IMR-90 (cell line): ENCODE results near the gene BPTF. TPM values are rescaled to one million over a fixed set of nuclear protein-coding genes. Genes with fewer than 3 reads are reported as not detected.
A peak's percentile ranks its signal among the peaks of the same experiment; 100 is the strongest.

Experiments used
- ATAC-seq: fragments of 200-7000 bp; cut with Tn5 transposase; 2 replicates; pipeline ENCODE4 v1.9.1; 2020; ENCODE audit warnings: low read depth, mild to moderate bottlenecking, moderate library complexity
- BruUV-seq: library from RNA; stranded (reverse); fragments of 400-500 nt; replicated peaks from 2 replicates; lab custom pipeline; 2021; lab: Mats Ljungman, UMichigan
- CTCF ChIA-PET: fragments of 300-600 bp; formaldehyde crosslinking; extraction: SDS; loops from one replicate; lab custom pipeline; 2021; ENCODE audit warnings: antibody characterized with exemption; lab: Yijun Ruan, JAX
- POLR2A ChIA-PET: fragments of 300-600 bp; sonication (Branson Sonifier 250); formaldehyde crosslinking; loops from one replicate; lab custom pipeline; 2022; ENCODE audit warnings: antibody characterized with exemption; ENCODE audit not compliant: unreplicated experiment; lab: Charles Lee
- DNase-seq: peaks from one replicate; pipeline ENCODE4 v3.0.0; 2013
- H2AFZ ChIP-seq: replicated peaks from 2 replicates; pipeline ENCODE3; 2013; ENCODE audit warnings: low read length, mild to moderate bottlenecking; ENCODE audit not compliant: poor library complexity
- H2AK5ac ChIP-seq: 2 replicates; pipeline ENCODE4 v1.6.1; 2013; ENCODE audit warnings: low read depth, low read length, inconsistent platforms
- H2AK9ac ChIP-seq: replicated peaks from 2 replicates; pipeline ENCODE3; 2013; ENCODE audit warnings: mild to moderate bottlenecking, low read depth, low read length, moderate library complexity; ENCODE audit not compliant: poor library complexity
- H2BK120ac ChIP-seq: 2 replicates; pipeline ENCODE4 v1.6.1; 2013; ENCODE audit warnings: low read depth, low read length, inconsistent platforms
- H2BK15ac ChIP-seq: 3 replicates; pipeline ENCODE4 v1.6.1; 2013; ENCODE audit warnings: low read depth, low read length, inconsistent platforms
- H2BK20ac ChIP-seq: 2 replicates; pipeline ENCODE4 v1.6.1; 2013; ENCODE audit warnings: low read depth, mild to moderate bottlenecking, inconsistent platforms, low read length, moderate library complexity
- H2BK5ac ChIP-seq: 2 replicates; pipeline ENCODE4 v1.6.1; 2013; ENCODE audit warnings: mild to moderate bottlenecking, low read depth, low read length, inconsistent platforms; ENCODE audit not compliant: poor library complexity, severe bottlenecking
- H3K14ac ChIP-seq: replicated peaks from 2 replicates; pipeline ENCODE4 v1.6.1; 2013; ENCODE audit warnings: low read depth, low read length, inconsistent platforms
- H3K18ac ChIP-seq: 2 replicates; pipeline ENCODE4 v1.6.1; 2013; ENCODE audit warnings: low read depth, low read length, control low read depth
- H3K23ac ChIP-seq: 2 replicates; pipeline ENCODE4 v1.6.1; 2013; ENCODE audit warnings: low read depth, low read length, inconsistent platforms
- H3K27ac ChIP-seq: 2 replicates; pipeline ENCODE4 v1.5.1; 2013; ENCODE audit warnings: mild to moderate bottlenecking, control low read depth, low read length; ENCODE audit not compliant: insufficient read depth
- H3K27me3 ChIP-seq: 2 replicates; pipeline ENCODE4 v1.6.1; 2013; ENCODE audit warnings: low read length; ENCODE audit not compliant: control insufficient read depth, insufficient read depth
- H3K36me3 ChIP-seq: 2 replicates; pipeline ENCODE4 v1.6.1; 2013; ENCODE audit warnings: low read length, mixed read lengths; ENCODE audit not compliant: control insufficient read depth, insufficient read depth
- H3K4ac ChIP-seq: 2 replicates; pipeline ENCODE4 v1.6.1; 2013; ENCODE audit warnings: low read depth, low read length, inconsistent platforms
- H3K4me1 ChIP-seq: 2 replicates; pipeline ENCODE4 v1.6.1; 2013; ENCODE audit warnings: low read length, mixed read lengths; ENCODE audit not compliant: control insufficient read depth, insufficient read depth
- H3K4me2 ChIP-seq: 2 replicates; pipeline ENCODE4 v1.6.1; 2013; ENCODE audit warnings: low read depth, mild to moderate bottlenecking, control low read depth, low read length, moderate library complexity
- H3K4me3 ChIP-seq: 2 replicates; pipeline ENCODE4 v1.5.1; 2013; ENCODE audit warnings: low read depth, mild to moderate bottlenecking, control low read depth, low read length, moderate library complexity; ENCODE audit not compliant: insufficient read depth
- H3K56ac ChIP-seq: 2 replicates; pipeline ENCODE4 v1.6.1; 2013; ENCODE audit warnings: low read length, inconsistent platforms; ENCODE audit not compliant: insufficient read depth; ENCODE audit errors: extremely low read depth
- H3K79me1 ChIP-seq, 2 experiments: 2 replicates each; pipeline ENCODE4 v1.6.1; 2013; ENCODE audit warnings: low read length in 2 of 2, inconsistent platforms in 1 of 2, low read depth in 1 of 2
- H3K9ac ChIP-seq: 2 replicates; pipeline ENCODE4 v1.6.1; 2013; ENCODE audit warnings: low read depth, low read length, control low read depth
- H3K9me1 ChIP-seq: 2 replicates; pipeline ENCODE4 v1.6.1; 2013; ENCODE audit warnings: low read length, inconsistent platforms; ENCODE audit not compliant: insufficient read depth
- H3K9me3 ChIP-seq: 2 replicates; pipeline ENCODE4 v1.6.1; 2013; ENCODE audit warnings: low read length; ENCODE audit not compliant: control insufficient read depth, insufficient read depth
- H4K20me1 ChIP-seq: 2 replicates; pipeline ENCODE4 v1.6.1; 2013; ENCODE audit warnings: low read length, inconsistent platforms; ENCODE audit not compliant: insufficient read depth
- H4K5ac ChIP-seq: 2 replicates; pipeline ENCODE4 v1.6.1; 2013; ENCODE audit warnings: mild to moderate bottlenecking, low read depth, low read length, control low read depth
- H4K8ac ChIP-seq, 2 experiments: 2 replicates each; pipeline ENCODE4 v1.6.1; 2013; ENCODE audit warnings: low read depth in 2 of 2, low read length in 2 of 2, control low read depth in 1 of 2, inconsistent platforms in 1 of 2
- H4K91ac ChIP-seq: 2 replicates; pipeline ENCODE4 v1.6.1; 2013; ENCODE audit warnings: low read depth, low read length, inconsistent platforms; ENCODE audit not compliant: insufficient read depth
- BHLHE40 ChIP-seq: fragments of 150-350 bp; IDR thresholded peaks from 2 replicates; pipeline ENCODE4 v1.6.1; 2016; ENCODE audit warnings: mild to moderate bottlenecking, low read depth, low read length
- CEBPB ChIP-seq: IDR thresholded peaks from 2 replicates; pipeline ENCODE4 v1.6.1; 2012; ENCODE audit warnings: low read depth, low read length, improper control_type of control experiment
- CHD1 ChIP-seq: IDR thresholded peaks from 2 replicates; pipeline ENCODE4 v1.6.1; 2012; ENCODE audit warnings: low read depth, low read length, improper control_type of control experiment
- CTCF ChIP-seq: conservative IDR thresholded peaks from 2 replicates; pipeline ENCODE4 v1.5.1; 2012; ENCODE audit warnings: mild to moderate bottlenecking, low read depth, low read length, improper control_type of control experiment
- ELK1 ChIP-seq: fragments of 150-350 bp; IDR thresholded peaks from 2 replicates; pipeline ENCODE4 v1.6.1; 2016; ENCODE audit warnings: low read depth, mild to moderate bottlenecking, low read length, moderate library complexity, borderline replicate concordance
- FOS ChIP-seq: fragments of 150-350 bp; IDR thresholded peaks from 2 replicates; pipeline ENCODE4 v1.6.1; 2016; ENCODE audit warnings: low read depth, low read length
- MAFK ChIP-seq: IDR thresholded peaks from 2 replicates; pipeline ENCODE4 v1.6.1; 2012; ENCODE audit warnings: low read depth, low read length, improper control_type of control experiment
- MAZ ChIP-seq: IDR thresholded peaks from 2 replicates; pipeline ENCODE4 v1.6.1; 2012; ENCODE audit warnings: low read depth, mild to moderate bottlenecking, low read length, improper control_type of control experiment, moderate library complexity, borderline replicate concordance
- MXI1 ChIP-seq: IDR thresholded peaks from 2 replicates; pipeline ENCODE4 v1.6.1; 2012; ENCODE audit warnings: low read depth, mild to moderate bottlenecking, low read length, moderate library complexity, borderline replicate concordance
- NFE2L2 ChIP-seq: fragments of 150-350 bp; IDR thresholded peaks from 2 replicates; pipeline ENCODE4 v1.6.1; 2016; ENCODE audit warnings: low read depth, mild to moderate bottlenecking, low read length
- POLR2A ChIP-seq: IDR thresholded peaks from 2 replicates; pipeline ENCODE4 v1.6.1; 2012; ENCODE audit warnings: mild to moderate bottlenecking, low read depth, low read length
- RAD21 ChIP-seq: IDR thresholded peaks from 2 replicates; pipeline ENCODE4 v1.6.1; 2012; ENCODE audit warnings: low read length, improper control_type of control experiment
- RCOR1 ChIP-seq: IDR thresholded peaks from 2 replicates; pipeline ENCODE4 v1.6.1; 2012; ENCODE audit warnings: mild to moderate bottlenecking, low read length, improper control_type of control experiment; ENCODE audit not compliant: insufficient replicate concordance
- RFX5 ChIP-seq: IDR thresholded peaks from 2 replicates; pipeline ENCODE4 v1.8.0; 2012; ENCODE audit warnings: low read depth, mild to moderate bottlenecking, low read length, moderate library complexity
- SMC3 ChIP-seq: fragments of 150-350 bp; IDR thresholded peaks from 2 replicates; pipeline ENCODE4 v1.6.1; 2016; ENCODE audit warnings: low read depth, mild to moderate bottlenecking, antibody characterized with exemption, low read length, moderate library complexity
- USF2 ChIP-seq: fragments of 150-350 bp; IDR thresholded peaks from 2 replicates; pipeline ENCODE4 v1.6.1; 2017; ENCODE audit warnings: mild to moderate bottlenecking, antibody characterized with exemption, low read length, low read depth
- WGBS, 2 experiments: methylation state at CpG; one replicate each; pipeline versions ENCODE4 v1.1.5 to v1.1.7; 2013; ENCODE audit warnings: missing lambda C conversion rate in 2 of 2; ENCODE audit not compliant: insufficient read length in 1 of 2; ENCODE audit errors: extremely low coverage in 2 of 2; 5-methylcytosine and 5-hydroxymethylcytosine counted together
- dilution Hi-C: fragments of 300-500 bp; cut with HindIII; formaldehyde crosslinking; loops from one replicate; pipeline ENCODE4 v1.14.3; 2018; ENCODE audit warnings: low sequenced_read_pairs; ENCODE audit not compliant: unreplicated experiment
- in situ Hi-C: fragments of 300-500 bp; cut with MboI; formaldehyde crosslinking; loops from 3 replicates; pipeline ENCODE4 v1.14.3; 2019; ENCODE audit warnings: low sequenced_read_pairs, inconsistent platforms, mixed read lengths
- intact Hi-C: fragments of 100-400 bp; cut with micrococcal nuclease; formaldehyde crosslinking; loops from 2 replicates; pipeline ENCODE4 v1.10.0; 2022
- polyA plus RNA-seq, 3 experiments: library from polyadenylated mRNA; depleted of rRNA; stranded (reverse); fragments of >200 nt; gene quantifications; 2 replicates each; pipeline ENCODE4 v1.2.3, GENCODE V29; 2012; ENCODE audit warnings: low replicate concordance in 1 of 3
- total RNA-seq: library from RNA; depleted of rRNA; stranded (reverse); fragments of >200 nt; gene quantifications from 2 replicates; pipeline ENCODE4 v1.2.3, GENCODE V29; 2012

Gene BPTF
- total and polyA plus RNA-seq, 2 of the 4 experiments (the other 2 are of a cell fraction), result 32.3 to 35.7 TPM

- DNase-seq (peak; percentile 13), ATAC-seq (peak; percentile 11; the same call in 1 of the 2 replicates)
- H4K8ac ChIP-seq, result no peak overlapping the region
- CTCF ChIA-PET, result no interaction called here
- no peak overlapping the region for H3K4me3 ChIP-seq
- H3K9me1 ChIP-seq, result peaks cover 10% of the 10 kb centered on the region
- no peak overlapping the region for H3K56ac ChIP-seq
- intact Hi-C loops (no loop called here), dilution Hi-C loops (no loop called here), in situ Hi-C loops (no loop called here)
- no peak overlapping the region for H3K4ac ChIP-seq
- peaks cover 25 to 69% of the 10 kb centered on the region in 2 experiments for H3K79me1 ChIP-seq
- H2BK120ac ChIP-seq, result no peak overlapping the region
- peaks cover 43% of the 10 kb centered on the region for H4K20me1 ChIP-seq
- no CpG with 5 or more reads among the region's 1 CpG for WGBS, 2 experiments
- POLR2A ChIA-PET, result no interaction called here
- H3K14ac ChIP-seq, result no peak overlapping the region
- no peak overlapping the region for H3K4me2 ChIP-seq
- no peak overlapping the region for H2AK9ac ChIP-seq
- no peak overlapping the region for H3K18ac ChIP-seq
- H3K4me1 ChIP-seq, result peaks cover 6% of the 10 kb centered on the region
- no peak overlapping the region for H3K23ac ChIP-seq
- TF ChIP-seq USF2, result no peak
- TF ChIP-seq SMC3, result no peak
- TF ChIP-seq MAZ, result no peak
- TF ChIP-seq CHD1, result no peak
- no peak for TF ChIP-seq CTCF
- no peak for TF ChIP-seq POLR2A
- TF ChIP-seq CEBPB, result no peak
- TF ChIP-seq MAFK, result no peak
- no peak for TF ChIP-seq MXI1
- TF ChIP-seq BHLHE40, result no peak
- TF ChIP-seq RCOR1, result no peak
- TF ChIP-seq RFX5, result no peak
- TF ChIP-seq ELK1, result no peak
- no peak for TF ChIP-seq NFE2L2
- TF ChIP-seq FOS, result no peak
- TF ChIP-seq RAD21, result no peak
- no peak overlapping the region for H4K5ac ChIP-seq
- H3K27ac ChIP-seq, result no peak overlapping the region
- no peak overlapping the region for H2BK5ac ChIP-seq
- no TSS peak for BruUV-seq
- H3K27me3 ChIP-seq, result no peaks in the 10 kb centered on the region
- H3K36me3 ChIP-seq, result peaks cover 5% of the 10 kb centered on the region; the same call in 1 of the 2 replicates
- H2AK5ac ChIP-seq, result no peak overlapping the region; the same call in 1 of the 2 replicates
- no peak overlapping the region for H2BK15ac ChIP-seq
- no peak overlapping the region for H4K91ac ChIP-seq
- H2BK20ac ChIP-seq, result no peak overlapping the region
- no peak overlapping the region for H2AFZ ChIP-seq
- H3K9ac ChIP-seq, result no peak overlapping the region
- H3K9me3 ChIP-seq, result no peaks in the 10 kb centered on the region
Measured at GRCh38 chr17:67863624-67864247, 38.4 kb downstream of the BPTF start.
